Tibial nerve (tissue), 3 donors: ENCODE measurements around the gene POLR1E.

Experiments
- CTCF ChIP-seq, 5 experiments: fragments of 200-600 bp in 3 of 5; fragments of 450-650 bp in 2 of 5; sonication (generic) in 3 of 5; IDR thresholded peaks; one replicate each; pipeline ENCODE4 v1.5.1; 2016 to 2019; ENCODE audit warnings: antibody characterized with exemption in 5 of 5, mild to moderate bottlenecking in 3 of 5, moderate library complexity in 2 of 5
- POLR2A ChIP-seq, 2 donors: fragments of 450-650 bp; IDR thresholded peaks; one replicate each; pipeline ENCODE4 v1.6.1; 2017; ENCODE audit warnings: antibody characterized with exemption in 2 of 2, mild to moderate bottlenecking in 2 of 2, moderate library complexity in 2 of 2

GRCh38 chr9:37474438-37474837, 11.3 kb upstream of the POLR1E start:
- TF ChIP-seq CTCF (IDR thresholded peaks at IDR 0.05), result no peak
- TF ChIP-seq POLR2A (IDR thresholded peaks at IDR 0.05), result no peak
